GM12878 (cell line): ENCODE measurements around the gene DENND1A. TPM values are rescaled to one million over a fixed set of nuclear protein-coding genes. Genes with fewer than 3 reads are reported as not detected.

Source experiments
- ATAC-seq: fragments of 200-7000 bp; cut with Tn5 transposase; 3 replicates; pipeline ENCODE4 v1.9.1; 2020; ENCODE audit warnings: mild to moderate bottlenecking, moderate library complexity
- BruUV-seq: library from RNA; stranded (reverse); fragments of 400-500 nt; replicated peaks from 2 replicates; lab custom pipeline; 2021; lab: Mats Ljungman, UMichigan
- CTCF ChIA-PET: fragments of 300-600 bp; sonication (Branson Sonifier 250); formaldehyde crosslinking; extraction: SDS; loops from one replicate; lab custom pipeline; 2021; ENCODE audit warnings: inconsistent platforms; lab: Yijun Ruan, JAX
- POLR2A ChIA-PET: fragments of 350-600 bp; formaldehyde crosslinking; extraction: SDS; loops from one replicate; lab custom pipeline; 2021; ENCODE audit warnings: inconsistent platforms; lab: Charles Lee
- RAD21 ChIA-PET: fragments of 300-600 bp; sonication (Branson Sonifier 250); formaldehyde crosslinking; loops from one replicate; lab custom pipeline; 2023; ENCODE audit warnings: antibody characterized with exemption; ENCODE audit not compliant: unreplicated experiment; lab: Charles Lee
- SMC1A ChIA-PET: fragments of 300-600 bp; sonication (Branson Sonifier 250); formaldehyde crosslinking; loops from one replicate; lab custom pipeline; 2023; ENCODE audit not compliant: unreplicated experiment, uncharacterized antibody; lab: Charles Lee
- DNase-seq: peaks from one replicate; pipeline ENCODE4 v3.0.0-alpha.2; 2011; ENCODE audit warnings: low read depth, low spot score
- FAIRE-seq: peaks from 3 replicates; lab custom pipeline; 2011; peaks lifted over from hg19 to GRCh38; lab: Jason Lieb, UNC
- H2AFZ ChIP-seq: 2 replicates; pipeline ENCODE4 v1.6.0; 2011; ENCODE audit warnings: low read depth, low read length, control low read depth; ENCODE audit not compliant: control insufficient read depth
- H3K27ac ChIP-seq: 2 replicates; pipeline ENCODE4 v1.5.1; 2011; ENCODE audit warnings: control low read depth; ENCODE audit not compliant: control insufficient read depth, insufficient read depth
- H3K27me3 ChIP-seq, 2 experiments: replicated peaks in 1 of 2; 2 replicates each; pipeline versions ENCODE4 v1.6.0 to v1.6.1; 2011; ENCODE audit warnings: low read length in 1 of 2; ENCODE audit not compliant: control insufficient read depth in 2 of 2, insufficient read depth in 2 of 2
- H3K36me3 ChIP-seq, 2 experiments: 2 replicates each; pipeline ENCODE4 v1.5.1; 2011; ENCODE audit warnings: low read length in 1 of 2; ENCODE audit not compliant: control insufficient read depth in 2 of 2, insufficient read depth in 2 of 2
- H3K4me1 ChIP-seq: 2 replicates; pipeline ENCODE4 v1.6.1; 2011; ENCODE audit warnings: mild to moderate bottlenecking, low read length, moderate library complexity, mixed read lengths; ENCODE audit not compliant: control insufficient read depth, insufficient read depth
- H3K4me2 ChIP-seq: 2 replicates; pipeline ENCODE4 v1.6.0; 2011; ENCODE audit warnings: control low read depth; ENCODE audit not compliant: control insufficient read depth, insufficient read depth
- H3K4me3 ChIP-seq: fragments of 200-600 bp; sonication (generic); 2 replicates; pipeline ENCODE4 v1.5.1; 2016
- H3K79me2 ChIP-seq: 2 replicates; pipeline ENCODE4 v1.6.0; 2011; ENCODE audit warnings: low read length; ENCODE audit not compliant: control insufficient read depth, insufficient read depth
- H3K9ac ChIP-seq: 2 replicates; pipeline ENCODE4 v1.8.0; 2011; ENCODE audit warnings: low read length, control low read depth, mixed read lengths; ENCODE audit not compliant: control insufficient read depth, insufficient read depth
- H3K9me3 ChIP-seq: replicated peaks from 3 replicates; pipeline ENCODE4 v1.5.1; 2011; ENCODE audit warnings: mild to moderate bottlenecking, low read length; ENCODE audit not compliant: control insufficient read depth, insufficient read depth
- H4K20me1 ChIP-seq: 2 replicates; pipeline ENCODE4 v1.6.0; 2011; ENCODE audit not compliant: control insufficient read depth, insufficient read depth
- ETV6 ChIP-seq, 2 experiments: fragments of 450-650 bp in 1 of 2; IDR thresholded peaks in 1 of 2; conservative IDR thresholded peaks in 1 of 2; 2 replicates each; pipeline ENCODE4 v1.6.1; 2014; ENCODE audit warnings: antibody characterized with exemption in 1 of 2, borderline replicate concordance in 1 of 2, low read depth in 1 of 2, mild to moderate bottlenecking in 1 of 2, moderate library complexity in 1 of 2
- HCFC1 ChIP-seq: fragments of 150-350 bp; IDR thresholded peaks from 2 replicates; pipeline ENCODE4 v1.6.1; 2014; ENCODE audit warnings: low read length
- HDGF ChIP-seq: fragments of 450-650 bp; IDR thresholded peaks from 2 replicates; pipeline ENCODE4 v1.6.1; 2016; ENCODE audit warnings: antibody characterized with exemption
- KAT2A ChIP-seq: conservative IDR thresholded peaks from 2 replicates; pipeline ENCODE4 v1.6.1; 2011; ENCODE audit warnings: low read depth, low read length; ENCODE audit not compliant: control insufficient read depth
- KDM1A ChIP-seq: fragments of 200-600 bp; sonication (generic); IDR thresholded peaks from 2 replicates; pipeline ENCODE4 v1.6.1; 2016; ENCODE audit warnings: borderline replicate concordance
- SIN3A ChIP-seq: IDR thresholded peaks from 2 replicates; pipeline ENCODE4 v1.6.1; 2012; ENCODE audit warnings: low read depth, low read length, improper control_type of control experiment
- SIX5 ChIP-seq: IDR thresholded peaks from 2 replicates; pipeline ENCODE4 v1.6.1; 2011; ENCODE audit warnings: mild to moderate bottlenecking, low read depth, low read length, moderate library complexity; ENCODE audit not compliant: severe bottlenecking
- SP1 ChIP-seq: IDR thresholded peaks from one replicate; pipeline ENCODE4 v1.6.1; 2011; ENCODE audit warnings: low read depth, low read length
- SREBF1 ChIP-seq: IDR thresholded peaks from 2 replicates; pipeline ENCODE4 v1.6.1; 2012; ENCODE audit warnings: mild to moderate bottlenecking, low read length
- TCF3 ChIP-seq: IDR thresholded peaks from 2 replicates; pipeline ENCODE4 v1.6.1; 2012; ENCODE audit warnings: low read depth, mild to moderate bottlenecking, low read length, borderline replicate concordance; ENCODE audit not compliant: insufficient read depth
- ZNF622 ChIP-seq: fragments of 450-650 bp; IDR thresholded peaks from 2 replicates; pipeline ENCODE4 v1.6.1; 2017; ENCODE audit warnings: mild to moderate bottlenecking, inconsistent platforms
- ZSCAN29 ChIP-seq: fragments of 450-650 bp; IDR thresholded peaks from 2 replicates; pipeline ENCODE4 v1.6.1; 2017; ENCODE audit warnings: mild to moderate bottlenecking, moderate library complexity
- WGBS: methylation state at CpG from one replicate; pipeline ENCODE4 v1.1.6; 2016; ENCODE audit warnings: low lambda C conversion rate; ENCODE audit not compliant: insufficient replicate concordance, insufficient coverage; ENCODE audit errors: missing lambda C conversion rate; 5-methylcytosine and 5-hydroxymethylcytosine counted together
- in situ Hi-C: fragments of 300-500 bp; cut with MboI; formaldehyde crosslinking; loops from 9 replicates; pipeline ENCODE4 v1.14.3; 2018; ENCODE audit warnings: mixed read lengths
- intact Hi-C: fragments of 100-400 bp; cut with micrococcal nuclease; formaldehyde crosslinking; loops from one replicate; pipeline ENCODE4 v1.14.2; 2022; ENCODE audit not compliant: unreplicated experiment
- polyA plus RNA-seq, 11 experiments: library from polyadenylated mRNA; depleted of rRNA in 4 of 11; unstranded in 6 of 11; stranded (reverse) in 5 of 11; fragments of >200 nt; fragmentation: Nextera tagmentation in 4 of 11; fragmentation: Illumina TruSeq in 1 of 11; extraction: Ambion mirVana in 4 of 11; extraction: Trizol in 1 of 11; gene quantifications; 1 replicate in 1 of 11; 2 replicates in 10 of 11; pipeline versions ENCODE4 v1.2.1 to v1.2.3, GENCODE V29; 2011 to 2016; ENCODE audit warnings: inconsistent platforms in 2 of 11, missing spikeins in 2 of 11, low read depth in 1 of 11
- total RNA-seq, 4 experiments: library from RNA; depleted of rRNA in 3 of 4; stranded (reverse); fragments of >200 nt in 3 of 4; fragmentation: Illumina TruSeq in 1 of 4; extraction: Trizol in 1 of 4; gene quantifications; 2 replicates each; pipeline versions ENCODE4 v1.2.1 to v1.2.3, GENCODE V29; 2013 to 2021
- TF ChIP-seq, protein P1 (sequence below): fragments of 450-650 bp; conservative IDR thresholded peaks from 2 replicates; pipeline ENCODE4 v1.6.1; 2017; ENCODE audit warnings: mild to moderate bottlenecking, moderate library complexity
- TF ChIP-seq, protein P2 (sequence below): IDR thresholded peaks from 2 replicates; pipeline ENCODE4 v1.6.1; 2012; ENCODE audit warnings: low read depth, low read length, improper control_type of control experiment
- TF ChIP-seq, protein P3 (sequence below): fragments of 450-650 bp; IDR thresholded peaks from 2 replicates; pipeline ENCODE4 v1.6.1; 2017; ENCODE audit warnings: mild to moderate bottlenecking
- TF ChIP-seq, protein P4 (sequence below): IDR thresholded peaks from 2 replicates; pipeline ENCODE4 v1.6.1; 2012; ENCODE audit warnings: mild to moderate bottlenecking, low read depth, low read length
- TF ChIP-seq, protein P5 (sequence below): IDR thresholded peaks from 2 replicates; pipeline ENCODE4 v1.6.1; 2011; ENCODE audit warnings: low read depth, low read length, improper control_type of control experiment, borderline replicate concordance

Gene DENND1A
- total and polyA plus RNA-seq, 10 of the 15 experiments (the other 5 are each of a cell fraction or from before 2014, with no cell fraction given) = 14.1 to 48.6 (median 35.2) TPM

DNA sequence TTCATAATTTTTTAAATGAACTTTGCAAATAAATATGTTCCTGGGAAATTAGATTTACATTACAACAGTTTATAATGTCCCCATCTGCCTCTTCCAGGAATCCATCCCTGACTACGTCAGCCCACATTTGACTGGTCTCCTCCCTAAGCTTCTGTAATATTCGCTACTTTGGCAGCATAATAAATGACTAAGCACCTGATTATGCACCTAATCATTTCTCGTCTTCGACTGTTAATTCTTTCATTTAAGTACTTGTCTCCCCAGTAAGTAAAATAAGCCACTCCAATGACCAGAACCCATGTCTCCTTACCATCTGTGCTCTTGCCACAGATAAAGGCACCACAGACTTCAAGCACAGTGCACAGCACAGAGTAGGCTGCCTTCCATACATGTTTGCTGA, 122.7 kb downstream of the DENND1A start:
- SMC1A ChIA-PET = no interaction called here
- Histone ChIP-seq H3K79me2 (0 out of 2 replicates have a peak, but pooled peaks cover 2% of the 10 kb centered on the region), H3K4me1 (peaks cover 3% of the 10 kb centered on the region; the same call in 1 of the 2 replicates), H3K9ac (no peak overlapping the region), H3K27me3 (no peaks in the 10 kb centered on the region), H3K4me2 (no peak overlapping the region), H3K4me3 (no peak overlapping the region), H3K27ac (no peak overlapping the region), H3K36me3 (no peaks in the 10 kb centered on the region; a peak in 1 of 4 replicates), H3K9me3 (no peaks in the 10 kb centered on the region), H2AFZ (no peak overlapping the region), H4K20me1 (no peaks in the 10 kb centered on the region)
- in situ Hi-C loops = no loop called here
- 96% methylated on average over 4 of the region's 4 CpGs for WGBS
- no peak for ATAC-seq
- BruUV-seq = no TSS peak
- intact Hi-C loops = no loop called here
- DNase-seq = no peak
- CTCF ChIA-PET = interaction anchor here (0.8 kb wide), 1 partner anchor 120 kb away, joined by 3 read pairs; no protein-coding TSS in a partner anchor
- POLR2A ChIA-PET = no interaction called here
- RAD21 ChIA-PET = interaction anchor here (1.0 kb wide), 1 partner anchor 10 kb away, joined by 3 read pairs; no protein-coding TSS in a partner anchor
- FAIRE-seq = no peak
- TF ChIP-seq SIN3A = no peak
- TF ChIP-seq HDGF = no peak
- no peak for TF ChIP-seq TCF3
- TF ChIP-seq, protein P1, sequence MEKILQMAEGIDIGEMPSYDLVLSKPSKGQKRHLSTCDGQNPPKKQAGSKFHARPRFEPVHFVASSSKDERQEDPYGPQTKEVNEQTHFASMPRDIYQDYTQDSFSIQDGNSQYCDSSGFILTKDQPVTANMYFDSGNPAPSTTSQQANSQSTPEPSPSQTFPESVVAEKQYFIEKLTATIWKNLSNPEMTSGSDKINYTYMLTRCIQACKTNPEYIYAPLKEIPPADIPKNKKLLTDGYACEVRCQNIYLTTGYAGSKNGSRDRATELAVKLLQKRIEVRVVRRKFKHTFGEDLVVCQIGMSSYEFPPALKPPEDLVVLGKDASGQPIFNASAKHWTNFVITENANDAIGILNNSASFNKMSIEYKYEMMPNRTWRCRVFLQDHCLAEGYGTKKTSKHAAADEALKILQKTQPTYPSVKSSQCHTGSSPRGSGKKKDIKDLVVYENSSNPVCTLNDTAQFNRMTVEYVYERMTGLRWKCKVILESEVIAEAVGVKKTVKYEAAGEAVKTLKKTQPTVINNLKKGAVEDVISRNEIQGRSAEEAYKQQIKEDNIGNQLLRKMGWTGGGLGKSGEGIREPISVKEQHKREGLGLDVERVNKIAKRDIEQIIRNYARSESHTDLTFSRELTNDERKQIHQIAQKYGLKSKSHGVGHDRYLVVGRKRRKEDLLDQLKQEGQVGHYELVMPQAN = no peak
- TF ChIP-seq KAT2A = no peak
- no peak for TF ChIP-seq ETV6 (conservative IDR thresholded peaks at IDR 0.05 in 1 of 2, IDR thresholded peaks at IDR 0.05 in 1 of 2; ENCODE audit: borderline replicate concordance in 1 of 2, low read depth in 1 of 2)
- TF ChIP-seq, protein P2, sequence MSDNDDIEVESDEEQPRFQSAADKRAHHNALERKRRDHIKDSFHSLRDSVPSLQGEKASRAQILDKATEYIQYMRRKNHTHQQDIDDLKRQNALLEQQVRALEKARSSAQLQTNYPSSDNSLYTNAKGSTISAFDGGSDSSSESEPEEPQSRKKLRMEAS = no peak
- TF ChIP-seq ZSCAN29 = no peak
- no peak for TF ChIP-seq SP1
- no peak for TF ChIP-seq SIX5
- TF ChIP-seq KDM1A = no peak
- TF ChIP-seq, protein P3, sequence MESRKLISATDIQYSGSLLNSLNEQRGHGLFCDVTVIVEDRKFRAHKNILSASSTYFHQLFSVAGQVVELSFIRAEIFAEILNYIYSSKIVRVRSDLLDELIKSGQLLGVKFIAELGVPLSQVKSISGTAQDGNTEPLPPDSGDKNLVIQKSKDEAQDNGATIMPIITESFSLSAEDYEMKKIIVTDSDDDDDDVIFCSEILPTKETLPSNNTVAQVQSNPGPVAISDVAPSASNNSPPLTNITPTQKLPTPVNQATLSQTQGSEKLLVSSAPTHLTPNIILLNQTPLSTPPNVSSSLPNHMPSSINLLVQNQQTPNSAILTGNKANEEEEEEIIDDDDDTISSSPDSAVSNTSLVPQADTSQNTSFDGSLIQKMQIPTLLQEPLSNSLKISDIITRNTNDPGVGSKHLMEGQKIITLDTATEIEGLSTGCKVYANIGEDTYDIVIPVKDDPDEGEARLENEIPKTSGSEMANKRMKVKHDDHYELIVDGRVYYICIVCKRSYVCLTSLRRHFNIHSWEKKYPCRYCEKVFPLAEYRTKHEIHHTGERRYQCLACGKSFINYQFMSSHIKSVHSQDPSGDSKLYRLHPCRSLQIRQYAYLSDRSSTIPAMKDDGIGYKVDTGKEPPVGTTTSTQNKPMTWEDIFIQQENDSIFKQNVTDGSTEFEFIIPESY = no peak
- TF ChIP-seq, protein P4, sequence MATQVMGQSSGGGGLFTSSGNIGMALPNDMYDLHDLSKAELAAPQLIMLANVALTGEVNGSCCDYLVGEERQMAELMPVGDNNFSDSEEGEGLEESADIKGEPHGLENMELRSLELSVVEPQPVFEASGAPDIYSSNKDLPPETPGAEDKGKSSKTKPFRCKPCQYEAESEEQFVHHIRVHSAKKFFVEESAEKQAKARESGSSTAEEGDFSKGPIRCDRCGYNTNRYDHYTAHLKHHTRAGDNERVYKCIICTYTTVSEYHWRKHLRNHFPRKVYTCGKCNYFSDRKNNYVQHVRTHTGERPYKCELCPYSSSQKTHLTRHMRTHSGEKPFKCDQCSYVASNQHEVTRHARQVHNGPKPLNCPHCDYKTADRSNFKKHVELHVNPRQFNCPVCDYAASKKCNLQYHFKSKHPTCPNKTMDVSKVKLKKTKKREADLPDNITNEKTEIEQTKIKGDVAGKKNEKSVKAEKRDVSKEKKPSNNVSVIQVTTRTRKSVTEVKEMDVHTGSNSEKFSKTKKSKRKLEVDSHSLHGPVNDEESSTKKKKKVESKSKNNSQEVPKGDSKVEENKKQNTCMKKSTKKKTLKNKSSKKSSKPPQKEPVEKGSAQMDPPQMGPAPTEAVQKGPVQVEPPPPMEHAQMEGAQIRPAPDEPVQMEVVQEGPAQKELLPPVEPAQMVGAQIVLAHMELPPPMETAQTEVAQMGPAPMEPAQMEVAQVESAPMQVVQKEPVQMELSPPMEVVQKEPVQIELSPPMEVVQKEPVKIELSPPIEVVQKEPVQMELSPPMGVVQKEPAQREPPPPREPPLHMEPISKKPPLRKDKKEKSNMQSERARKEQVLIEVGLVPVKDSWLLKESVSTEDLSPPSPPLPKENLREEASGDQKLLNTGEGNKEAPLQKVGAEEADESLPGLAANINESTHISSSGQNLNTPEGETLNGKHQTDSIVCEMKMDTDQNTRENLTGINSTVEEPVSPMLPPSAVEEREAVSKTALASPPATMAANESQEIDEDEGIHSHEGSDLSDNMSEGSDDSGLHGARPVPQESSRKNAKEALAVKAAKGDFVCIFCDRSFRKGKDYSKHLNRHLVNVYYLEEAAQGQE = no peak
- TF ChIP-seq SREBF1 = no peak
- TF ChIP-seq, protein P5, sequence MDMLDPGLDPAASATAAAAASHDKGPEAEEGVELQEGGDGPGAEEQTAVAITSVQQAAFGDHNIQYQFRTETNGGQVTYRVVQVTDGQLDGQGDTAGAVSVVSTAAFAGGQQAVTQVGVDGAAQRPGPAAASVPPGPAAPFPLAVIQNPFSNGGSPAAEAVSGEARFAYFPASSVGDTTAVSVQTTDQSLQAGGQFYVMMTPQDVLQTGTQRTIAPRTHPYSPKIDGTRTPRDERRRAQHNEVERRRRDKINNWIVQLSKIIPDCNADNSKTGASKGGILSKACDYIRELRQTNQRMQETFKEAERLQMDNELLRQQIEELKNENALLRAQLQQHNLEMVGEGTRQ = no peak
- no peak for TF ChIP-seq ZNF622
- TF ChIP-seq HCFC1 = no peak
